Ovary (tissue), 3 donors: ENCODE measurements around the gene GOPC.

ENCODE experiments used
- CTCF ChIP-seq, 3 donors: fragments of 450-650 bp in 2 of 3; fragments of 200-600 bp in 1 of 3; IDR thresholded peaks; one replicate each; pipeline versions ENCODE4 v1.5.1 to v1.8.0; 2016 to 2022; ENCODE audit warnings: antibody characterized with exemption in 3 of 3, mild to moderate bottlenecking in 1 of 3
- EP300 ChIP-seq: sonication (generic); formaldehyde crosslinking; IDR thresholded peaks from one replicate; pipeline ENCODE4 v1.6.1; 2017; ENCODE audit warnings: antibody characterized with exemption
- donor health status: DM: no; HTN: no; CAD: no.

GRCh38 chr6:117616391-117617209, 14.3 kb upstream of the GOPC start:
- no peak for TF ChIP-seq CTCF (IDR thresholded peaks at IDR 0.05)
- TF ChIP-seq EP300 = no peak
